MM.1S (cell line): ENCODE data around the gene SMCO4.

ENCODE experiments used
- DNase-seq: peaks from one replicate; pipeline ENCODE4 v3.0.0-alpha.2; 2015
- H2AFZ ChIP-seq: fragments of 300-600 bp; sonication (generic); 2 replicates; pipeline ENCODE4 v1.6.0; 2016; ENCODE audit warnings: antibody characterized with exemption, low read length
- H3F3A ChIP-seq: fragments of 300-600 bp; sonication (generic); 2 replicates; pipeline ENCODE4 v1.6.1; 2016; ENCODE audit warnings: mild to moderate bottlenecking, antibody characterized with exemption, low read length, moderate library complexity, mixed read lengths; ENCODE audit not compliant: insufficient read depth
- H3K27ac ChIP-seq: fragments of 300-600 bp; sonication (generic); 2 replicates; pipeline ENCODE4 v1.5.1; 2016; ENCODE audit warnings: mild to moderate bottlenecking, low read length
- H3K27me3 ChIP-seq: fragments of 300-600 bp; sonication (generic); replicated peaks from 2 replicates; pipeline ENCODE4 v1.6.0; 2016; ENCODE audit warnings: low read length; ENCODE audit not compliant: insufficient read depth
- H3K36me3 ChIP-seq: fragments of 300-600 bp; sonication (generic); replicated peaks from 2 replicates; pipeline ENCODE4 v1.6.1; 2016; ENCODE audit warnings: mild to moderate bottlenecking, low read length, mixed read lengths; ENCODE audit not compliant: insufficient read depth
- H3K4me1 ChIP-seq: fragments of 300-600 bp; sonication (generic); 2 replicates; pipeline ENCODE4 v1.6.1; 2016; ENCODE audit warnings: low read length, mixed read lengths
- H3K4me2 ChIP-seq: fragments of 300-600 bp; sonication (generic); 2 replicates; pipeline ENCODE4 v1.6.0; 2016; ENCODE audit warnings: low read depth, low read length
- H3K4me3 ChIP-seq: fragments of 300-600 bp; sonication (generic); 2 replicates; pipeline ENCODE4 v1.5.1; 2016; ENCODE audit warnings: low read length, mixed read lengths
- H3K79me2 ChIP-seq: fragments of 300-600 bp; sonication (generic); 2 replicates; pipeline ENCODE4 v1.6.1; 2016; ENCODE audit warnings: mixed run types, low read length, mixed read lengths
- H3K9ac ChIP-seq: fragments of 300-600 bp; sonication (generic); 2 replicates; pipeline ENCODE4 v1.6.1; 2016; ENCODE audit warnings: low read length, mixed read lengths
- H3K9me2 ChIP-seq: fragments of 300-600 bp; sonication (generic); replicated peaks from 2 replicates; pipeline ENCODE4 v1.6.1; 2016; ENCODE audit warnings: mild to moderate bottlenecking, low read length, mixed read lengths; ENCODE audit not compliant: insufficient read depth
- H3K9me3 ChIP-seq: fragments of 300-600 bp; sonication (generic); replicated peaks from 2 replicates; pipeline ENCODE4 v1.6.1; 2016; ENCODE audit warnings: mild to moderate bottlenecking, low read length, mixed read lengths; ENCODE audit not compliant: insufficient read depth
- H4K20me1 ChIP-seq: fragments of 300-600 bp; sonication (generic); 2 replicates; pipeline ENCODE4 v1.6.1; 2016; ENCODE audit warnings: mild to moderate bottlenecking, low read length, moderate library complexity, mixed read lengths; ENCODE audit not compliant: insufficient read depth
- EZH2 ChIP-seq: fragments of 300-600 bp; sonication (generic); optimal IDR thresholded peaks from 2 replicates; pipeline ENCODE3; 2017; ENCODE audit warnings: low read depth, mild to moderate bottlenecking, antibody characterized with exemption, low read length, mixed read lengths
- EZH2phosphoT487 ChIP-seq: fragments of 300-600 bp; sonication (generic); IDR thresholded peaks from 2 replicates; pipeline ENCODE4 v1.6.1; 2018; ENCODE audit warnings: antibody characterized with exemption, low read length
- TF ChIP-seq, protein P1 (sequence below): fragments of 300-600 bp; sonication (generic); IDR thresholded peaks from 2 replicates; pipeline ENCODE4 v1.5.1; 2016; ENCODE audit warnings: antibody characterized with exemption, low read length, mixed read lengths

Gene SMCO4

DNA sequence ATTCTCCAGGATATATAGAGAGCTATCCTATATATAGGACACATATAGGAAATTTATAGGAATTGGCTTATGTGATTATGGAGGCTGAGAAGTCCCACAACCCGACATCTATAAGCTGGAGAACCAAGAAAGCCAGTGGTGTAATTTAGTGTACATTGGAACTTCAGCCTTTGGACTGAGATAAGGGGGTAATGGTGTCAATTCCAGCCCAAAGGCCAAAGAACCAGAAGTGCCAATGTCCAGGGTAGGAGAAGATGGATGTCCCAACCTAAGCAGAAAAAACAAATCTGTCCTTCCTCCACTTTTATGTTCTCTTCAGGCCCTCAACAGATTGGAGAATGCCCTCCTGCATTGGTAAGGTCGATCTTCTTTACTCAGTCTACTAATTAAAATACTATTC lies 25.5 kb upstream of the SMCO4 start:
- Histone ChIP-seq H3K9me3 (no peaks in the 10 kb centered on the region), H3K9ac (no peak overlapping the region), H3K4me1 (no peaks in the 10 kb centered on the region), H3K4me3 (no peak overlapping the region), H3K27me3 (no peaks in the 10 kb centered on the region), H3F3A (no peaks in the 10 kb centered on the region), H3K36me3 (no peaks in the 10 kb centered on the region), H3K27ac (no peak overlapping the region), H3K9me2 (no peaks in the 10 kb centered on the region), H3K4me2 (no peak overlapping the region), H2AFZ (no peak overlapping the region), H4K20me1 (no peaks in the 10 kb centered on the region), H3K79me2 (no peaks in the 10 kb centered on the region)
- DNase-seq, result no peak
- TF ChIP-seq EZH2 (no peak), EZH2phosphoT487 (no peak)
- TF ChIP-seq, protein P1, sequence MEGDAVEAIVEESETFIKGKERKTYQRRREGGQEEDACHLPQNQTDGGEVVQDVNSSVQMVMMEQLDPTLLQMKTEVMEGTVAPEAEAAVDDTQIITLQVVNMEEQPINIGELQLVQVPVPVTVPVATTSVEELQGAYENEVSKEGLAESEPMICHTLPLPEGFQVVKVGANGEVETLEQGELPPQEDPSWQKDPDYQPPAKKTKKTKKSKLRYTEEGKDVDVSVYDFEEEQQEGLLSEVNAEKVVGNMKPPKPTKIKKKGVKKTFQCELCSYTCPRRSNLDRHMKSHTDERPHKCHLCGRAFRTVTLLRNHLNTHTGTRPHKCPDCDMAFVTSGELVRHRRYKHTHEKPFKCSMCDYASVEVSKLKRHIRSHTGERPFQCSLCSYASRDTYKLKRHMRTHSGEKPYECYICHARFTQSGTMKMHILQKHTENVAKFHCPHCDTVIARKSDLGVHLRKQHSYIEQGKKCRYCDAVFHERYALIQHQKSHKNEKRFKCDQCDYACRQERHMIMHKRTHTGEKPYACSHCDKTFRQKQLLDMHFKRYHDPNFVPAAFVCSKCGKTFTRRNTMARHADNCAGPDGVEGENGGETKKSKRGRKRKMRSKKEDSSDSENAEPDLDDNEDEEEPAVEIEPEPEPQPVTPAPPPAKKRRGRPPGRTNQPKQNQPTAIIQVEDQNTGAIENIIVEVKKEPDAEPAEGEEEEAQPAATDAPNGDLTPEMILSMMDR, result no peak

DNA sequence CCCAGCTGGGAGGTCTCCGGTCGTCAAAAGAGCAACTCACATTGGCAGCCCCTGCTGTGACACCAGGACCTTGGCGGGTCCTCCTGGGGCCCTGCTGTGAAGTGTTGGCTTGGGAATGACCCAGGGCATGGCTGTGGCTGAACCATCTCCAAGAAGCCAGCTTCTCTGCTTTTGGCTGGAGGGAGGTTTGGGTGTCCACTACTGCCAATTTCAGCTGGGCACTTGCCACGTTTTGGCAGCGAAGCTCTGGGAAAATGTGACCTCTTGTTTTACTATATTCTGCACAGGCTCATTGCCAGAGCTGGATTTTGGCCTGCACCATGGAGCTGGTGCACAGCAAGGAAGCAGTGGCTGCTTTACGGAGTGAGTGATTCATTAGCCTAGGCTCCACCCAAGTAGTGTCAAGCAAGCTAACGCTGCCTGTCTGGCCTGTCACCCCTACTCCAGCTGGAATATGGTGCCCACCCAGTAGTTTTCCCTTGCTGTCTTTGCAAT lies 24.3 kb upstream of the SMCO4 start:
- no peak overlapping the region for H3K4me3 ChIP-seq
- no peaks in the 10 kb centered on the region for H3K27me3 ChIP-seq
- no peak overlapping the region for H2AFZ ChIP-seq
- no peak for DNase-seq
- no peak overlapping the region for H3K9ac ChIP-seq
- no peaks in the 10 kb centered on the region for H3K4me1 ChIP-seq
- no peaks in the 10 kb centered on the region for H3K36me3 ChIP-seq
- H3K4me2 ChIP-seq, result no peak overlapping the region
- H3K9me3 ChIP-seq, result no peaks in the 10 kb centered on the region
- no peaks in the 10 kb centered on the region for H4K20me1 ChIP-seq
- no peaks in the 10 kb centered on the region for H3K79me2 ChIP-seq
- TF ChIP-seq, protein P1, result no peak
- no peak for TF ChIP-seq EZH2
- TF ChIP-seq EZH2phosphoT487, result no peak
- no peaks in the 10 kb centered on the region for H3K9me2 ChIP-seq
- no peaks in the 10 kb centered on the region for H3F3A ChIP-seq
- no peak overlapping the region for H3K27ac ChIP-seq

DNA sequence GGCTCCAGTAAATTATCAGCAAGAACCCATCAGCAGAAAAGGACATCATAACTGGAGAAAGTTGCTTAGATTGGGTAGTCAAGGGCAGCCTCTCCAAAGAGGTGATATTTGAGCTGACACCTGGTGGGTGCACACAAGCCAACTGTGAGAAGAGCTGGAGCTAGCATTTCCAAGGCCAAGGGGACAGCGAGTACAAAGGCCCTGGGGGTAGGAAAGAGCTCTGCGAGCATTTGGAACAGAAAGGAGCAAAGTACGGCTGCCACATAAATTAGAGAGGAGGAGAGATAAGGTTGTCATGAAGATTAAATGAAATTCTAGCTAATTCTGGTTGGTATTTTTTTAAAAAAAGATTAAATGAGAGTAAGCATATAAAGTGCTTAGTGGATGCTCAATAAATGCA lies 21.7 kb upstream of the SMCO4 start:
- no peak for DNase-seq
- Histone ChIP-seq H3F3A (no peaks in the 10 kb centered on the region), H3K4me3 (no peak overlapping the region), H3K9me2 (no peaks in the 10 kb centered on the region), H3K4me1 (no peaks in the 10 kb centered on the region), H3K9me3 (no peaks in the 10 kb centered on the region), H3K36me3 (no peaks in the 10 kb centered on the region), H3K9ac (no peak overlapping the region), H3K4me2 (no peak overlapping the region), H3K79me2 (no peaks in the 10 kb centered on the region), H4K20me1 (no peaks in the 10 kb centered on the region), H3K27me3 (no peaks in the 10 kb centered on the region), H2AFZ (no peak overlapping the region), H3K27ac (no peak overlapping the region)
- no peak for TF ChIP-seq EZH2
- no peak for TF ChIP-seq EZH2phosphoT487
- TF ChIP-seq, protein P1, result no peak
